Mucosa of descending colon (tissue), 3 donors: ENCODE results near the gene GAL3ST2. TPM values are rescaled to one million over a fixed set of nuclear protein-coding genes. Genes with fewer than 3 reads are reported as not detected.
"Not testable (repeated sequence)": the region's sequence is repeated elsewhere in the genome, so short reads cannot be mapped to it uniquely, and the experiment has no call there.

ENCODE experiments used
- ATAC-seq: fragments of 200-7000 bp; cut with Tn5 transposase; one replicate; pipeline ENCODE4 v1.9.1; 2020; ENCODE audit warnings: mild to moderate bottlenecking, moderate library complexity
- DNase-seq, 3 donors: peaks; one replicate each; pipeline ENCODE4 v3.0.0-alpha.2; 2020
- H3K36me3 ChIP-seq: fragments of 200-600 bp; one replicate; pipeline ENCODE4 v1.8.0; 2021; ENCODE audit warnings: low read depth, mild to moderate bottlenecking
- H3K4me1 ChIP-seq: fragments of 200-600 bp; one replicate; pipeline ENCODE4 v1.8.0; 2021; ENCODE audit warnings: low read depth, mild to moderate bottlenecking
- H3K4me3 ChIP-seq: fragments of 200-600 bp; one replicate; pipeline ENCODE4 v1.8.0; 2021; ENCODE audit warnings: mild to moderate bottlenecking
- H3K9me3 ChIP-seq: fragments of 200-600 bp; one replicate; pipeline ENCODE4 v1.8.0; 2021; ENCODE audit warnings: mild to moderate bottlenecking
- CTCF ChIP-seq: fragments of 200-600 bp; IDR thresholded peaks from one replicate; pipeline ENCODE4 v1.8.0; 2022; ENCODE audit warnings: antibody characterized with exemption, mild to moderate bottlenecking
- intact Hi-C, 2 donors: fragments of 100-400 bp; cut with DNase I in 1 of 2; cut with micrococcal nuclease in 1 of 2; formaldehyde crosslinking; loops; one replicate each; pipeline versions ENCODE4 v1.11.0 to v1.11.1; 2022; cut with DNase I, micrococcal nuclease
- total RNA-seq, 3 donors: library from RNA; stranded (reverse); fragmentation: NEBNext Ultra II Directional in 2 of 3; extraction: Animal tissue kit (Norgen Biotek cat#: 25700) in 2 of 3; gene quantifications; one replicate each; pipeline versions ENCODE4 v1.2.1 to v1.2.4, GENCODE V29; 2021 to 2023
- donor health status: DM: no; HTN: no; CAD: no; lungs with moderate emphysema.
- donor health status: DM: no; HTN: no; CAD: no.
- donor health status: DM: no; HTN: yes; CAD: no.

The GAL3ST2 gene
- total RNA-seq, 3 donors from 2014 or later: 15.1 to 46.5 (median 42.4) TPM

- Histone ChIP-seq H3K4me3 (no peak overlapping the region), H3K9me3 (no peaks in the 10 kb centered on the region), H3K36me3 (no peaks in the 10 kb centered on the region), H3K4me1 (peaks cover 41% of the 10 kb centered on the region)
- no peak for TF ChIP-seq CTCF
- intact Hi-C loops: no loop called here
- ATAC-seq: no peak
- DNase-seq: peak in 2 of 3 donors; percentile 37 to 49
Observed at GRCh38 chr2:241799522-241800197, 23.0 kb downstream of the GAL3ST2 start.

GRCh38 chr2:241800198-241800903, 23.7 kb downstream of the GAL3ST2 start:
- H3K4me3 ChIP-seq, ATAC-seq, DNase-seq, H3K9me3 ChIP-seq, H3K36me3 ChIP-seq, intact Hi-C loops: not testable (repeated sequence)
- H3K4me1 ChIP-seq: peaks cover 42% of the 10 kb centered on the region

- TF ChIP-seq CTCF: no peak
- intact Hi-C loops: no loop called here
- Histone ChIP-seq H3K4me3 (no peak overlapping the region), H3K9me3 (no peaks in the 10 kb centered on the region), H3K36me3 (no peaks in the 10 kb centered on the region), H3K4me1 (peaks cover 31% of the 10 kb centered on the region)
- ATAC-seq: no peak
- DNase-seq: peak; percentile 17 to 69 (median 52)
Observed at GRCh38 chr2:241801611-241802420, 25.2 kb downstream of the GAL3ST2 start.

GRCh38 chr2:241802421-241803318, 26.0 kb downstream of the GAL3ST2 start:
- peak in 2 of 3 donors; percentile 37 to 48 for DNase-seq
- no peaks in the 10 kb centered on the region for H3K9me3 ChIP-seq
- TF ChIP-seq CTCF: no peak
- no peaks in the 10 kb centered on the region for H3K36me3 ChIP-seq
- ATAC-seq: no peak
- H3K4me3 ChIP-seq: no peak overlapping the region
- intact Hi-C loops: no loop called here
- peaks cover 23% of the 10 kb centered on the region for H3K4me1 ChIP-seq

- Histone ChIP-seq H3K4me3 (no peak overlapping the region), H3K4me1 (peaks cover 21% of the 10 kb centered on the region), H3K36me3 (no peaks in the 10 kb centered on the region), H3K9me3 (no peaks in the 10 kb centered on the region)
- no peak for TF ChIP-seq CTCF
- peak; percentile 30 for ATAC-seq
- peak; percentile 12 to 63 (median 55) for DNase-seq
- intact Hi-C loops: no loop called here
Observed at GRCh38 chr2:241803387-241804325, 27.0 kb downstream of the GAL3ST2 start.
